Astrocyte of the hippocampus (primary cell): ENCODE measurements around the gene FAM193B.

Experiments used
- DNase-seq: peaks from one replicate; pipeline ENCODE4 v3.0.0; 2011; ENCODE audit warnings: low read depth, low spot score

FAM193B gene

GRCh38 chr5:177500685-177501522 is 53.5 kb downstream of the FAM193B start:
- DNase-seq = peak; percentile 95

- no peak for DNase-seq
Measured at GRCh38 chr5:177499842-177500241, 54.5 kb downstream of the FAM193B start.

DNA sequence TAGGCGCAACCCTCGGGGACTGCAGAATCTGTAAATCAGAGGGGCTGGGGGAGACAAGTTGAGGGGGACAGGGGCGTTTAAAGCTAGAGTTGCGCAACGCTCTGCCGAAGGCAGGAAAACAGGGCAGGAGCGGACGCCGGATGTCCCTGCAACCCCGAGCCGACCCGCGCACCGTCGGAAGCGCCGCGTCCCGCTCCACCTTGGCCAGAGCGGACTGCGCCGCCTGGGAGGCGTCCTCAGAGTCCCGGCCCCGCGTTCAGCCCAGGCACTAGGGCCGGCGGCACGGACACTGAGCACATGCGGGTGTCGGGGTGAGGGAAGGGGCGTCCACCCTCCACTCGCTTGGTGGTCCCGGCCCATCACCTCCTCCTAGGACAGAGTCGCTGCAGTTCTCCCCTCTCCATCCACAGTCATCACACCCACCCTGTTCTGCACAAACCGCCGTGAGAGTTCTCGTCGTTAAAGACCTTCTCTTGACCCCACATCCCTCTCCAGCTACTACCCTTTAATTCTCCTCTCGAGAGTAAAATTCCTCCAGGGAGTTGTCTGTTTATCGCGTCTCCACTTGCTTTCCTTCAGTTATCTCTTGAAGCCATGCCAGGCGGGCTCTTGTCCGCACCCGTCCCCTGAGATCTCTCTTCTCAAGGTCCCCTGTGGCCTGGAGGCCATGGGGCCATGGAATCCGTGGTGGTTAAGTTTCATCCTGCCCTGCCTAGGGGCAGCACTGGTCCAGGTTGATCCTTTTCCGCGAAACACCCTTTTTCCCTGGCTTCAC is 56.2 kb downstream of the FAM193B start:
- DNase-seq = no peak

GRCh38 chr5:177497292-177498012 is 56.9 kb downstream of the FAM193B start, which contains the start of gene PDLIM7:
TSS of gene PDLIM7 (minus strand) at chr5:177497604. CDS start at chr5:177496512, 1,092 bp downstream.
- DNase-seq = peak; percentile 99

DNA sequence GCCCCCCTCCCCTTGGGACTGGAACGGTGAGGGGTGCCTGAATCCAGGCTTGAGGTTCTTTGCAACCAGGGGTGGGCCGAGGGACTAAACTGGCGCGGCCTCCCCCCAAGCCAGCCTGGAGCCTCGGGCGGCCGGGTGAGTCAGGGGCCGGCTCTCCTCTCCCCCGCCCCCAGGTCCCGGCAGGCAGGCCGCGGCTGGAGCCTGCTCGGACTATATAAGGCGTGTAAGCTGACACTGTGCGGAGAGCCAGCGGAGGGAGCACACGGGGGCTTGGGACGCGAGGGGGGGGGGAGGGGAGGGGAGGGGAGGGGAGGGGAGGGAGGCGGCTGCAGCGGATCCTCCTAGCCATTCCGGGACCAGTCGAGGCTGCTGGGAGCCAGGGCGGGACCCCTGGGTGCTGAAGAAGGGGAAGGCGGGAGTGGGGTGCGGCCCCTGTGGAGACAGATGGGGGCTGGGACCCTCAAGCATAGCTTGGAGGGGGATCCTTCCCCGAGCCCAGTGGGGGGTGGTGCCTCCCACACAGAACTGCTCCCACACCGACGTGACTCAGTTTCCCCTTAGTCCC is 57.6 kb downstream of the FAM193B start:
- DNase-seq = peak; percentile 97

- DNase-seq = peak; percentile 80
Measured at GRCh38 chr5:177496070-177496726, 58.2 kb downstream of the FAM193B start.

- DNase-seq = peak; percentile 96
Measured at GRCh38 chr5:177495243-177496060, 58.9 kb downstream of the FAM193B start.

DNA sequence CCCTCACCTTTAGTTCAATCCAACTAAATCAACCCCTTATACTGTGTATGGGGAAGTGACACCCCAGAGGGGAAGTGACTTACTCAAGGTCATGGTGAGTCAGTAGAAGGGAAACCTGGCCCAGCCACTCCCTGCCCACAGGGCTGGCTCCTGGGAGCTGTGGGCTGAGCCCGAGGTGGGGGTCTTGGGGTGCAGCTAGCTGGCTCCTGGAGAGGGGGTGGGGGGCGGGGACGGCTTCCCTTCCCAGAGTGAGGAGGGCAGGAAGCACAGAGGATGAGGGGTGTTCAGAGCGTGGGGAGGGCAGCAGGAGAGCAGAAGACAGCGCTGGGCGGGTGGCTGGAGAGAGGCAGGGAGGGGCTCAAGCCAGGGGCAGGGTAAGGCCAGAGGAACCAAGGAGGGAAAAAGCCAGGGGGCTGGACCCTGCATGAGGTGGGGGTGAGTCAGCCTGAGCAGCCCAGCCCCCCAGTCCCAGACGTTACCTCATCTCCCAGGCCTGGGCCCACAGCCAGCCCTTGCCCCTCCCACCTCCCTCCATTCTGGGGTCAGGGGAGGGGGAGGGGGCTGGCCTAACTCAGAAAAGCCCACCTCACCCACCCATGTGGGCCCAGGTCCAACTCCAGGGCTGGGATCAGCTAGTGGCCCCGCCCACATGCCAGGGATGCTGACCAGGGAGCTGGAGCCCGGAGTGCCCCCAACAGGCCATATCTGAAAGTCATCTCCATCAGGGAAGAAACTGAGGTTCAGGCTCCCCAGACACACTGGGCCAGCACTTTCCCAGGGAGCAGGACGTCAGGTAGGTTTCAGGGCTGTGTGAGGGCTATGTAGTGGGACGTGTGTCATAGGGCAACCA is 59.8 kb downstream of the FAM193B start:
- peak; percentile 99 for DNase-seq

DNA sequence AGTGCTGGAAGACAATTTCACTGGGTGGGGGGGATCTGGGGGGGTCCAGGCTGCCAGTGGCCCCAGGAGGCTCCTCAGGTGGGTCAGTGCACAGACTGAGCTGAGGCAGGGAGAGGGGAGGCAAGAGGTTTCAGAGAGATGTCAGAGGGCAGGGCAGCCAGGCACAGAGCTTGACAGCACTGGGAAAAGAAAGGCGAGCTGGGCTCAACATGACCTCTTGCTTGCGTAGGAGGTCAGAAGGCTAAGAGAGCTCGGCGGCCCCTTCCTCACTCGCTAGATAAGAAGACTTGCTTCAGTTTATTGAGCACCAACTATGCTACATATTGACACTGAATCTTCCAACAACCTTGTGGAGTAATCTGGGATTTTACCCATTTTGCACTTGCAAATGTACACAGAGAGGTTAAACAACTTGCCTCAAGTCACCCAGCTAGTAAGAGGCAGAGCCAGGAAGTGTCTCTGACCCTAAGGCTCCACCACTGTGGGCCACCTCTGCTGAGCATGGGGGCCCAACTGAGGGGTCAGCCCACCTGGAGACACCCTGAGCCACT is 60.5 kb downstream of the FAM193B start:
- no peak for DNase-seq

GRCh38 chr5:177492841-177493240 is 61.5 kb downstream of the FAM193B start:
- peak; percentile 20 for DNase-seq

DNA sequence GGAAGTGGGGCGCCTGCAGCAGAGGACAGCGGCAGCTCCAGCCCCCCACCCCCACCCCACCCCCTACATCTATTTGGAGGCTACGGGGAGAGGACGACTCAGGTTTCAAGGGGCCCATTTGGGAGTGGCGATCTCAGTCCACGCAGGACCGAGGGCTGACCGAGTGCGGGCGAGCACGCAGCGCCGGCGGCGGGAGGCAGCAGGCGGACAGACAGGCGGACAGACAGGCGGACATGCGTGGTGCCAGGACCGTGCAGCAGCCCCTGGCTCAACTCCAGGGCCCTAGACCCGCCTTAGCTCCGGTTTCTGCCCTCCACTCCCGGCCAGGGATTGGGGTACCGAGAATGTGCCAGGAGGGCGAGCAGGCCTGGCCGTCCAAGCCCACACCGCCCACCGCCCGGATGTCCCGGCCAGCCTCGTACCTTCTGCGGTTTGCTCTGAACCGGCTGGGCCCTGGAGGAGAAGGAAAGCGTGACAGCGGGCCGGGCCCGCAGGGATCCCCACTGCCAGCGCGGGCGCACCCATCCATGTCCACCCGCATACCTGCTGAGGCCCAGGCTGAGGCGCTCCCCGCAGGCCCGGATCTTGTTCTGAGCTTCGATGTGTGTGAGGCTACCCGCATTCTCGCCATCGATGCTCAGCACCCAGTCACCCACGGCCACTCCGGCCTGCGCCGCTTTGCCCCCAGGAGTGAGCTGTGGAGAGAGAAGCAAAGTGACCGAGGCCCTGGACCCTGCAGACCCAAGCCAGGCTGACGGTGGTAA is 62.2 kb downstream of the FAM193B start:
- no peak for DNase-seq

GRCh38 chr5:177491429-177491945 is 62.9 kb downstream of the FAM193B start:
- DNase-seq = peak; percentile 83

- DNase-seq = peak; percentile 40
Measured at GRCh38 chr5:177490992-177491391, 63.4 kb downstream of the FAM193B start.

DNA sequence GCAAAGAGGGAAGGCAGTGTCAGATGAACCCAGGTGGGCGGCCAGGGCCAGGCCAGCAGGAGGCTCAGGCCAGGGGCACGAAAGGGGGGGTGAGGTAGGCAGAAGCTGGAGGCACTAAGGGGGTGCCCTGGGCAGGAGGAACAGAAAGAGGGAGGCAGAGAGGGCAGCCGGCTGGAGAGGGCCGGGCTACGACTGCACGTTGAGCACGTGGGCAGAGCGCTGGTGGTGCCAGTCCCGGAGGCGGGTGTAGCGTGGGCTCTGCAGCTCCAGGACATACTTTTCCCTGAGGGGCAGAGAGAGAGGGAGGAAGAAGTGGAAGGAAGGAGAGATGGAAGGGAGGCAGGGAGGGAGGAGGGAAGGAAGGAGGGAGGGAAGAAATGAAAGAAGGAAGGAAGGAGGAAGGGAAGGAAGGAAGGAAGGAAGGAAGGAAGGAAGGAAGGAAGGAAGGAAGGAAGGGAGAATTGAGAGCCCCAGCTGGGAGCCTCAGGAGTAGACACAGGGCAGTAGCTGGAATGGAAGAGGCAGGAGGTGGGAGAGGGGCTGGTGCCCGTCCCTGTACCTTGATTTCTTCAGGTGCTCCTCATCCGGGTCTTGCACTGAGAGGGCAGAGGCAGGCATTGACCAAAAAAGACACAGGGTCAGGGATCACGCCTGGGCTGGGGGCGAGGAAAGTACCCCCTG is 63.9 kb downstream of the FAM193B start:
- no peak for DNase-seq

GRCh38 chr5:177489119-177489716 is 65.1 kb downstream of the FAM193B start:
- DNase-seq = peak; percentile 49

- DNase-seq = no peak
Measured at GRCh38 chr5:177487975-177488374, 66.4 kb downstream of the FAM193B start.

DNA sequence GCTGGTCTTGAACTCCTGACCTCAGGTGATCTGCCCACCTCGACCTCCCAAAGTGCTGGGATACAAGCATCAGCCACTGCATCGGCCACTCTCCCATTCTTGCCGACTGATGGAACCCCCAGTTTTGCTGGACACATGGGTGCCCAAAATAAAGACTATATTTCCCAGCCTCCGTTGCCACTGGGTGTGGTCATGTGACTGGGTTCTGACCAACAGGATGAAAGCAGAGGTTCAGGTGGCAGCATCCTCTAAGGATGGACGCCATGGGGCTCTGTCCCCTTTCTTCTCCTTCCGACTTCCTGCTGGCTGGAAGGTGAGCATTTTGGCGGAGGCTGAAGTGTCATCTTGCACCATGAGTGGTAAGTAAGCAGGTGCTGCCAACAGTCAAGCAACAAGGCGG is 67.2 kb downstream of the FAM193B start:
- DNase-seq = no peak
